Measurements from ENCODE around the gene SLC25A44.

DNA sequence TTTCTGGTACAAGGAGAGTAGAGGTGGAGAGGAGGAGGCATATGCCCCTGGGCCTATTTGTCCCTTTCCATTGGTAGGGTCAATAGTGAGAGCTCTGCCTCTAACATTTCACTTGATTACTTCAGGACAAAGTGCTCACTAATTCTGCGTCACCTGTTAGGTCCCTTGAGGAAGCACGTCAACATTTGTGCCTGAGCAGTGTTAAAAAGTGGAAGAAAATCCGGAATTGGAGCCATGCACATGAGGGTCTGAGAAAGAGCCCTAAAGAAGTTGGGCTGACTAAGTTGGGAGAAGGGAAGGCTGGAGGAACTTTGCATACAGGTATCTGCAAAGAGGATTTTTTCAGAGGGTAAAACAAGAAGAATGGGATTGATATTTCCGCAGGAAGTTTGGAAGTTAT lies 1.9 kb downstream of the SLC25A44 start:
- TF ChIP-seq, protein P1, sequence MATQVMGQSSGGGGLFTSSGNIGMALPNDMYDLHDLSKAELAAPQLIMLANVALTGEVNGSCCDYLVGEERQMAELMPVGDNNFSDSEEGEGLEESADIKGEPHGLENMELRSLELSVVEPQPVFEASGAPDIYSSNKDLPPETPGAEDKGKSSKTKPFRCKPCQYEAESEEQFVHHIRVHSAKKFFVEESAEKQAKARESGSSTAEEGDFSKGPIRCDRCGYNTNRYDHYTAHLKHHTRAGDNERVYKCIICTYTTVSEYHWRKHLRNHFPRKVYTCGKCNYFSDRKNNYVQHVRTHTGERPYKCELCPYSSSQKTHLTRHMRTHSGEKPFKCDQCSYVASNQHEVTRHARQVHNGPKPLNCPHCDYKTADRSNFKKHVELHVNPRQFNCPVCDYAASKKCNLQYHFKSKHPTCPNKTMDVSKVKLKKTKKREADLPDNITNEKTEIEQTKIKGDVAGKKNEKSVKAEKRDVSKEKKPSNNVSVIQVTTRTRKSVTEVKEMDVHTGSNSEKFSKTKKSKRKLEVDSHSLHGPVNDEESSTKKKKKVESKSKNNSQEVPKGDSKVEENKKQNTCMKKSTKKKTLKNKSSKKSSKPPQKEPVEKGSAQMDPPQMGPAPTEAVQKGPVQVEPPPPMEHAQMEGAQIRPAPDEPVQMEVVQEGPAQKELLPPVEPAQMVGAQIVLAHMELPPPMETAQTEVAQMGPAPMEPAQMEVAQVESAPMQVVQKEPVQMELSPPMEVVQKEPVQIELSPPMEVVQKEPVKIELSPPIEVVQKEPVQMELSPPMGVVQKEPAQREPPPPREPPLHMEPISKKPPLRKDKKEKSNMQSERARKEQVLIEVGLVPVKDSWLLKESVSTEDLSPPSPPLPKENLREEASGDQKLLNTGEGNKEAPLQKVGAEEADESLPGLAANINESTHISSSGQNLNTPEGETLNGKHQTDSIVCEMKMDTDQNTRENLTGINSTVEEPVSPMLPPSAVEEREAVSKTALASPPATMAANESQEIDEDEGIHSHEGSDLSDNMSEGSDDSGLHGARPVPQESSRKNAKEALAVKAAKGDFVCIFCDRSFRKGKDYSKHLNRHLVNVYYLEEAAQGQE (IDR thresholded peaks at IDR 0.05; ENCODE audit: insufficient read depth in 1 of 2, low read depth in 2 of 2, low read length in 1 of 2): no peak
- TF ChIP-seq, protein P2, sequence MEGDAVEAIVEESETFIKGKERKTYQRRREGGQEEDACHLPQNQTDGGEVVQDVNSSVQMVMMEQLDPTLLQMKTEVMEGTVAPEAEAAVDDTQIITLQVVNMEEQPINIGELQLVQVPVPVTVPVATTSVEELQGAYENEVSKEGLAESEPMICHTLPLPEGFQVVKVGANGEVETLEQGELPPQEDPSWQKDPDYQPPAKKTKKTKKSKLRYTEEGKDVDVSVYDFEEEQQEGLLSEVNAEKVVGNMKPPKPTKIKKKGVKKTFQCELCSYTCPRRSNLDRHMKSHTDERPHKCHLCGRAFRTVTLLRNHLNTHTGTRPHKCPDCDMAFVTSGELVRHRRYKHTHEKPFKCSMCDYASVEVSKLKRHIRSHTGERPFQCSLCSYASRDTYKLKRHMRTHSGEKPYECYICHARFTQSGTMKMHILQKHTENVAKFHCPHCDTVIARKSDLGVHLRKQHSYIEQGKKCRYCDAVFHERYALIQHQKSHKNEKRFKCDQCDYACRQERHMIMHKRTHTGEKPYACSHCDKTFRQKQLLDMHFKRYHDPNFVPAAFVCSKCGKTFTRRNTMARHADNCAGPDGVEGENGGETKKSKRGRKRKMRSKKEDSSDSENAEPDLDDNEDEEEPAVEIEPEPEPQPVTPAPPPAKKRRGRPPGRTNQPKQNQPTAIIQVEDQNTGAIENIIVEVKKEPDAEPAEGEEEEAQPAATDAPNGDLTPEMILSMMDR (IDR thresholded peaks at IDR 0.05): no peak
- TF ChIP-seq POLR2AphosphoS5 (IDR thresholded peaks at IDR 0.05; ENCODE audit: low read depth, low read length): no peak
- TF ChIP-seq SIN3A (IDR thresholded peaks at IDR 0.05; ENCODE audit: borderline replicate concordance, insufficient read depth, low read depth, low read length): no peak
